ENCODE results near the gene TXK.

Gene TXK

GRCh38 chr4:48046059-48046458, 88.0 kb downstream of the TXK start:
- DNase-seq = no peak

- DNase-seq = no peak
Measured at GRCh38 chr4:48044298-48044697, 89.8 kb downstream of the TXK start.

- no peak for DNase-seq
Measured at GRCh38 chr4:48043504-48043903, 90.5 kb downstream of the TXK start.

GRCh38 chr4:48042979-48043461, 91.0 kb downstream of the TXK start:
- no peak for DNase-seq

- no peak for DNase-seq
Measured at GRCh38 chr4:48041535-48042137, 92.4 kb downstream of the TXK start.

- DNase-seq = no peak
Measured at GRCh38 chr4:48039561-48039960, 94.5 kb downstream of the TXK start.

- DNase-seq = no peak
Measured at GRCh38 chr4:48038666-48039065, 95.4 kb downstream of the TXK start.

- no peak for DNase-seq
Measured at GRCh38 chr4:48037117-48037462, 97.0 kb downstream of the TXK start.

- DNase-seq = no peak
Measured at GRCh38 chr4:48035952-48036351, 98.1 kb downstream of the TXK start.

- DNase-seq = peak; percentile 52
Measured at GRCh38 chr4:48033825-48034413, 100.1 kb downstream of the TXK start.

- no peak for DNase-seq
Measured at GRCh38 chr4:48033412-48033811, 100.6 kb downstream of the TXK start.

GRCh38 chr4:48032721-48033120, 101.3 kb downstream of the TXK start:
- no peak for DNase-seq

GRCh38 chr4:48031802-48032525, 102.1 kb downstream of the TXK start:
- DNase-seq = no peak

GRCh38 chr4:48030470-48030869, 103.6 kb downstream of the TXK start:
- no peak for DNase-seq

GRCh38 chr4:48028696-48029095, 105.4 kb downstream of the TXK start:
- no peak for DNase-seq

GRCh38 chr4:48027653-48028052, 106.4 kb downstream of the TXK start:
- DNase-seq = no peak

GRCh38 chr4:48025005-48025404, 109.0 kb downstream of the TXK start:
- DNase-seq = no peak

- no peak for DNase-seq
Measured at GRCh38 chr4:48024522-48024921, 109.5 kb downstream of the TXK start.

- DNase-seq = no peak
Measured at GRCh38 chr4:48022192-48022799, 111.8 kb downstream of the TXK start.

GRCh38 chr4:48021100-48021499, 113.0 kb downstream of the TXK start:
- DNase-seq = no peak

- no peak for DNase-seq
Measured at GRCh38 chr4:48018112-48018511, 115.9 kb downstream of the TXK start.

- peak; percentile 47 for DNase-seq
Measured at GRCh38 chr4:48017108-48017571, 116.9 kb downstream of the TXK start.

All from activated T-cell treated with anti-CD3 and anti-CD28 coated beads, Interleukin-2, amount 50 U/mL, for 1 hour (primary cell).